ENCODE results near the gene PTPRN2. TPM values are rescaled to one million over a fixed set of nuclear protein-coding genes. Genes with fewer than 3 reads are reported as not detected.
A peak's percentile ranks its signal among the peaks of the same experiment; 100 is the strongest.

Gene PTPRN2
- total and polyA plus RNA-seq, 3 experiments from 2014 or later = 0.33 to 1.2 (median 0.42) TPM

DNA sequence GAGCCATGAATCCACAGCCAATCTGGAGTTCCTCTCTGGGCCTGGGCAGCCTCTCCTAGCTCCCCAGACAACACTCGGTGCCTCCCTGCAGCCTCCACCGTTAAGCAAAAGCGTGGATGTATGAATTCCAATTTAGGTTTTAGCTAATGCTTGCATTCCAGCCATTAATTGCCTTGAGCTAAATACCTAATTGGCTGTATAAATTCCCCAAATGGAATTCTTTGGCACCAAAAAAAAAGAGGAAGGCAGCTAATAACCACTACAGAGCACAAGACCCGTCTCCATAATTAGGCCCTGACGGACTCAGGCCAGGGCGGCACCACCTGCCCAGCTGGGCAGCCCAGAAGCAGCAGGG, 140.5 kb downstream of the PTPRN2 start:
- H3K36me3 Mint-ChIP-seq = no peaks in the 10 kb centered on the region
- Histone ChIP-seq H3K4me3 (ENCODE audit: low read length) (no peak overlapping the region), H3K4me1 (ENCODE audit: insufficient read depth, low read length) (no peaks in the 10 kb centered on the region), H3K36me3 (ENCODE audit: insufficient read depth, low read length) (no peaks in the 10 kb centered on the region), H3K27ac (ENCODE audit: low read depth, low read length) (no peak overlapping the region), H3K9me3 (ENCODE audit: low read length) (no peaks in the 10 kb centered on the region), H3K27me3 (ENCODE audit: insufficient read depth, low read length, poor library complexity, severe bottlenecking) (peaks cover 6% of the 10 kb centered on the region)
- H3K27ac Mint-ChIP-seq = no peak overlapping the region
- DNase-seq = no peak
- no peak overlapping the region for H3K4me3 Mint-ChIP-seq
- POLR2A ChIA-PET = no interaction called here
- H3K4me1 Mint-ChIP-seq = no peaks in the 10 kb centered on the region
- CTCF ChIA-PET = no interaction called here
- no peaks in the 10 kb centered on the region for H3K9me3 Mint-ChIP-seq
- H3K27me3 Mint-ChIP-seq = no peaks in the 10 kb centered on the region

DNA sequence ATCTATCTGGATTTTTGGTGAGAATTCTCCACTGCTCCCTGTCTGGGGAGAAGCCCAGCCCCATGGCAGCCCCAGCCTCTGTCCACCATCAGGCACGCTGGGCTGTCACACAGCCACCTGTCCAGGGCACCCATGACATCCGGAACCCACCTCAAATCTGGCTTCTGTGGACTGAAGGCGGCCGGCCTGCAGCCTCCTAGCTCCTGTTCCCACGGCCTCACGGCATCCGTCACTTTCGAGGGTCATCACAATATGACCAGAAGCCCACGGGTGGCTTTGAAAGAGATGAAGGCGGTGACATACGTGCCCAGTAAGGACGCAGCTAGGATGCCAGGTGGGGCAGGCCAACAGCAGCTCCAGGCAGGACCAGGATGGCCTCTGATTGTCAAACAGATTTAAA, 140.9 kb downstream of the PTPRN2 start:
- no peaks in the 10 kb centered on the region for H3K4me1 Mint-ChIP-seq
- no peak for DNase-seq
- no peak overlapping the region for H3K4me3 ChIP-seq (ENCODE audit: low read length)
- no peak overlapping the region for H3K27ac Mint-ChIP-seq
- POLR2A ChIA-PET = no interaction called here
- CTCF ChIA-PET = no interaction called here
- no peak overlapping the region for H3K27ac ChIP-seq (ENCODE audit: low read depth, low read length)
- H3K36me3 ChIP-seq (ENCODE audit: insufficient read depth, low read length) = no peaks in the 10 kb centered on the region
- no peaks in the 10 kb centered on the region for H3K9me3 ChIP-seq (ENCODE audit: low read length)
- peaks cover 0 to 1% (median 0%) of the 10 kb centered on the region in 5 donors for H3K9me3 Mint-ChIP-seq
- H3K36me3 Mint-ChIP-seq = no peaks in the 10 kb centered on the region
- H3K27me3 ChIP-seq (ENCODE audit: insufficient read depth, low read length, poor library complexity, severe bottlenecking) = peaks cover 6% of the 10 kb centered on the region
- H3K27me3 Mint-ChIP-seq = no peaks in the 10 kb centered on the region
- H3K4me1 ChIP-seq (ENCODE audit: insufficient read depth, low read length) = no peaks in the 10 kb centered on the region
- H3K4me3 Mint-ChIP-seq = no peak overlapping the region

DNA sequence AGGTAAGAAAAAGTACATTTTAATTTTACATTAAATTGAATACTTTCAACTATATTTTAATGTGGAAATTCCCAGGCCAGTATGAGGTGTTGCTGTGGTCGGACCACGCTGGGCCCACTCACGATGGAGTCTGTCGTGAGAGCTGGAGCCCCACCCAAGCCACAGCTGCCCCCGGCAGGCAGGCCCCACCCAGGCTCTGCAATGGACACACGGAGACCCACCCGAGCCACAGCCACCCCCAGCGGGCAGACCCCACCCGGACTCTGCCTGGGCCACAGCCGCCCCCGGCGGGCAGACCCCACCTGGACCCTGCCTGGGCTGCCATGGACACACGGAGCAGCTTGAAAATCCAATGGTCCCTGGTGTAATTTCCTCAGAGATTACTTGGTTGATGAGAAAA, 141.3 kb downstream of the PTPRN2 start:
- peaks cover 6% of the 10 kb centered on the region for H3K27me3 ChIP-seq (ENCODE audit: insufficient read depth, low read length, poor library complexity, severe bottlenecking)
- Mint-ChIP-seq H3K4me1 (no peaks in the 10 kb centered on the region), H3K9me3 (peaks cover 0 to 1% (median 0%) of the 10 kb centered on the region in 5 donors), H3K27me3 (no peaks in the 10 kb centered on the region), H3K36me3 (no peaks in the 10 kb centered on the region), H3K27ac (no peak overlapping the region), H3K4me3 (no peak overlapping the region)
- DNase-seq = no peak
- no peaks in the 10 kb centered on the region for H3K9me3 ChIP-seq (ENCODE audit: low read length)
- ChIA-PET POLR2A (no interaction called here), CTCF (no interaction called here)
- no peaks in the 10 kb centered on the region for H3K36me3 ChIP-seq (ENCODE audit: insufficient read depth, low read length)
- no peaks in the 10 kb centered on the region for H3K4me1 ChIP-seq (ENCODE audit: insufficient read depth, low read length)
- H3K4me3 ChIP-seq (ENCODE audit: low read length) = no peak overlapping the region
- no peak overlapping the region for H3K27ac ChIP-seq (ENCODE audit: low read depth, low read length)

DNA sequence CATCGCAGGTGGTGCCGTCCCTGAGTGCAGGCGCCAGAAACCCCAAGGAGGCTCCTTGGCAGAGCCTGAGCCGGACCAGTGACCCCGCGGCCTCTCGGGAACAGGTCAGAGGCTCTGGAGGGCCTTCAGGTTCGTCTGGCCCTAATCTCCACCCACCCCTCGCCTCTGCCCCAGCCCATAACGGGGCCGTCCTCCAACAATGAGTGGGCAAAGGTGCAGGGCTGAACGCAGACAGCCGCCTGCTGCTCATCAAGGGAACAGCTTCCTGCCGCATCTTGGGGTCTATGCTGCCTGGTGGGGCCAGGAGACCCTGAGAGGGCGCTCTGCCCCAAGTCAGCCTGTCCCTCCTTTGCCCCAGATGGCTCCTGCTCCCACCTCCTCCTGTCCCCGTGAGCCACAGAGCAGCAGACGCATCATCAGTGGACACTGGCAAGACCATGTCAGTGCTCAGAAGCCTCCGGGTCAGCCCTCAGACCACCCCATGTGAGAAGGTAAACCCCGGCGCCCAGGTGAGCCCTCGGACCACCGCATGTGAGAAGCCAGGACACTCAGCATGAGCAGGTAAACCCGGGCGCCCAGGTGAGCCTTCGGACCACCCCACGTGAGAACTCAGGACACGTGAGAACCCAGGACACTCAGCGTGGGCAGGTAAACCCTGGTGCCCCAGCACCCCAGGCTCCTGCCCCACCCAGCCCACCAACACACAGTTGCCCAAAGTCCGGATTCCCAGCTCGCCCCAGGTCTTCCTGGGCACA, 142.0 kb downstream of the PTPRN2 start:
- Mint-ChIP-seq H3K9me3 (peaks cover 0 to 1% (median 0%) of the 10 kb centered on the region in 5 donors), H3K4me3 (no peak overlapping the region), H3K36me3 (no peaks in the 10 kb centered on the region), H3K27ac (peak overlapping the region in 2 of 8 donors; percentile 78 to 91), H3K27me3 (no peaks in the 10 kb centered on the region), H3K4me1 (no peaks in the 10 kb centered on the region)
- CTCF ChIA-PET = no interaction called here
- no peak for DNase-seq
- Histone ChIP-seq H3K9me3 (ENCODE audit: low read length) (no peaks in the 10 kb centered on the region), H3K4me1 (ENCODE audit: insufficient read depth, low read length) (no peaks in the 10 kb centered on the region), H3K36me3 (ENCODE audit: insufficient read depth, low read length) (no peaks in the 10 kb centered on the region), H3K27me3 (ENCODE audit: insufficient read depth, low read length, poor library complexity, severe bottlenecking) (peaks cover 6% of the 10 kb centered on the region), H3K4me3 (ENCODE audit: low read length) (no peak overlapping the region), H3K27ac (ENCODE audit: low read depth, low read length) (no peak overlapping the region)
- POLR2A ChIA-PET = no interaction called here

DNA sequence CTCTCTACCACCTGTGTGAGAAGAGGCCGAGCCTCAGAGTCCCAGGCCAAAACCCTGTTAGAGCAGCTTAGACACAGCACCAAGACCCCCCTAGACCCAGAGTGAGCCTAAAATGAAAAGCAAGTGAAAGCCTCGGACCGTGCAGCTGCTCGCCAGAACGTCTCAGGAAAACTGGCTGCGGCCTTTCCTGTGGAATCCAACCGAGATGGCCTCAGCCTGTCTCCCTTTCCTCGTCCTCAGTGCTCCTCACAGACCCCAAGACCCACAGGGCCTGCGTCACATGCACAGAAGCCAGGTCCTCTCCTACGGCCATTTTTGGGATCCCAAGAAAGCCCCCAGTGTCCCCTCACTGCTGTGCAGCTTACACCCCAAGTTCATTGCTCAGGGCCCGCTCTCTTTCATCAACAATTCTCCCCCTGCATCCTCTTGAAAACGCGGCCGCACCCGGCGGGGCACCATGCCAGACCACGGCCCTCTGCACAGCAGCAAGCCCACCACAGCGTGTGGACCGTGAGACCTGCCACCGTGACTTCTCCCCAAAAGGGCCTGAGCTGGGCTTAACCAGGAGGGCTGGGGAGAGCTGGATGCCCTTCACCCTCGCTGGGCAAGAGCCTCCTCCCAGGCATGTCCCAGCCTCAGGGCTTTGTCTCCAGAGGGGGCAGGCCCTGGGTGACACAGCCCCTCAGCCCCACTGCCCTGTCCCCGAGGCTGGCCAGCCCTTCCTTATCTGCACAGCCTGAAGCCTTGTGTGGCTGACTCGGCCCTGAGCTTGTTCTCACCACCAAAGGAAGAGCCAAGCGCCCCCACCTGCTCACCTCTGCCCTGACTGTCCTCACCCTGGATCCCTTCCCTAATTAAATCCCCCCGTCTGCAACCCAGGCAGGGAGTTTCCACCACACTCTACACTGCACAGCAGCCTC, 142.9 kb downstream of the PTPRN2 start:
- H3K4me3 ChIP-seq (ENCODE audit: low read length) = no peak overlapping the region
- H3K36me3 ChIP-seq (ENCODE audit: insufficient read depth, low read length) = no peaks in the 10 kb centered on the region
- no peaks in the 10 kb centered on the region for H3K4me1 ChIP-seq (ENCODE audit: insufficient read depth, low read length)
- Mint-ChIP-seq H3K27me3 (no peaks in the 10 kb centered on the region), H3K9me3 (peaks cover 0 to 1% (median 0%) of the 10 kb centered on the region in 5 donors), H3K36me3 (no peaks in the 10 kb centered on the region), H3K4me1 (no peaks in the 10 kb centered on the region), H3K27ac (peak overlapping the region in 1 of 8 donors; percentile 91), H3K4me3 (no peak overlapping the region)
- CTCF ChIA-PET = no interaction called here
- no peak for DNase-seq
- no peak overlapping the region for H3K27ac ChIP-seq (ENCODE audit: low read depth, low read length)
- H3K27me3 ChIP-seq (ENCODE audit: insufficient read depth, low read length, poor library complexity, severe bottlenecking) = peaks cover 6% of the 10 kb centered on the region
- POLR2A ChIA-PET = no interaction called here
- H3K9me3 ChIP-seq (ENCODE audit: low read length) = no peaks in the 10 kb centered on the region

DNA sequence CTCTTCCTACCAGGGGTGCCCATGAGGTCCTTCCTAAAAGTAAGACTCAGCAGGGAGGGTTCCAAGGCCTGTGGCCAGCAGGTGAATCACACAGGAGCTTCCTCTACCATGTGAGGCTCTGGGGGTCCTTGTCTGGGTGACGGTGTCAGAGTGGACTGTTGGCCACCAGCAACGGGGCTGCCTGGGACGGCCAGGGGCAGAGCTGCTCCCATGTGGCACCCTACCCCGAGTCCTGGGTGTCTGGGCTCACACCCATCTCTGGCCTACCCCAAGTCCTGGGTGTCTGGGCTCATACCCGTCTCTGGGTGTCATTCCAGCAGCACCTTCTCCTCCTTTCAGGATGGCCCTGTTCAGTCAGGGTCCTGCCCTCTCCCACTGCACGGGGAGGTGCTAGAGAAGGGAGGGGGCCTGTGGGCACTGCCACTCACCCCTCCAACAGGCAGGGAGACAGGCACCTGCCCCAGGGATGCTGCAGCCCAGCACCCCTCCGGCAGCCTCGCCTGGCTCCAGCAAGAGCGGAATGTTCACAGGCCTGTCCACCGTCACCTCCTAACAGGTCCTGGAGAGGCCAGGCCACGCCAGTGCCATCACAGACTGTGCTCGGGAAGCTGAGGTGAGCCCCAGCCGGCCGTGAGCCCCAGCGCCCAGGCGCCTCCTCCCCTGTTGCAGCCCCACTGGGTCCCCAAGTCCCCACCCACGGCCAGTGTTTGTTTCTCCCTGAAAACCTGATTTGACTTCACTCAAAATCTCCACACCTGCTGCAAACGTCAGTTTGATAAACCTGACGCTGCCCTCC, 143.7 kb downstream of the PTPRN2 start:
- H3K36me3 Mint-ChIP-seq = no peaks in the 10 kb centered on the region
- peaks cover 1% of the 10 kb centered on the region for H3K27me3 ChIP-seq (ENCODE audit: insufficient read depth, low read length, poor library complexity, severe bottlenecking)
- no peaks in the 10 kb centered on the region for H3K36me3 ChIP-seq (ENCODE audit: insufficient read depth, low read length)
- H3K27ac ChIP-seq (ENCODE audit: low read depth, low read length) = no peak overlapping the region
- H3K4me3 Mint-ChIP-seq = no peak overlapping the region
- H3K4me1 ChIP-seq (ENCODE audit: insufficient read depth, low read length) = no peaks in the 10 kb centered on the region
- no peak for DNase-seq
- ChIA-PET POLR2A (no interaction called here), CTCF (no interaction called here)
- peak overlapping the region in 1 of 8 donors; percentile 86 for H3K27ac Mint-ChIP-seq
- peaks cover 0 to 3% (median 0%) of the 10 kb centered on the region in 5 donors for H3K9me3 Mint-ChIP-seq
- no peaks in the 10 kb centered on the region for H3K9me3 ChIP-seq (ENCODE audit: low read length)
- H3K27me3 Mint-ChIP-seq = peaks cover 0 to 3% of the 10 kb centered on the region in 2 donors
- no peaks in the 10 kb centered on the region for H3K4me1 Mint-ChIP-seq
- no peak overlapping the region for H3K4me3 ChIP-seq (ENCODE audit: low read length)

DNA sequence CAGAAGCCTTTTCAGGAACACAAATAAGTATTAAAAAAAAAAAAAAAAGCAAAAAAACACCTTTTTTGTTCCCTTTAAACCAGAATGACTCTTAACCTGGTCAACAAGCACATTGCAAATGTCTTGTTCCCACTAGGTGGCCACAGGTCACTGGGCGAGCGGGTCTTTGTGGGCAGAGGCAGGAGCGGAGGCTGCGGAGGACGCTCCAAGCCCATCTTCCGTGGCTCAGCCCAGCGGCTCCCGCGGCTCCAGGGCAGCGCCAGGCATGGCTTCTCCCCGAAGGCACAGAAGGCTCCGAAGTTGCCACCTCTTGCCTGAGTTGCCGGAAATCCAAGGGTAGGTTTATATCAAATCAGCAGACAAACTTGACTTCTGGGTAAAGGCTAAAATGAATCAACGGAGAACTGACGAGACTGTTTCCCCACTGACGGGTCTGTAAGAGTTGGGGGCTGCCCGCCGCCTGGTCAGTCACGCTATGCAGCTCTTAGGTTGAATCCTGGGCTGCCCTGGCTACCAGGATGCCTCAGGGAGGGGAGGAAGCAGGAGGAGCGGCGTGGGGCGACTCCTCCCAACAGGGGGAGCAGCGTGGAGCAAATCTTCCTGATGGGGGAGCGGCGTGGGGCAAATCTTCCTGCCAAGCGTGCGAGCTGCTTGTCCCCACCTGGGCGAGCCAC, 144.5 kb downstream of the PTPRN2 start:
- no peaks in the 10 kb centered on the region for H3K4me1 ChIP-seq (ENCODE audit: insufficient read depth, low read length)

More for the DNA sequence above, 144.5 kb downstream of the PTPRN2 start:
- Mint-ChIP-seq H3K9me3 (peaks cover 0 to 3% (median 0%) of the 10 kb centered on the region in 5 donors), H3K36me3 (no peaks in the 10 kb centered on the region), H3K27ac (no peak overlapping the region), H3K4me1 (no peaks in the 10 kb centered on the region), H3K4me3 (no peak overlapping the region), H3K27me3 (peaks cover 1 to 4% of the 10 kb centered on the region in 2 donors)
- POLR2A ChIA-PET = no interaction called here
- no peak for DNase-seq
- Histone ChIP-seq H3K27ac (ENCODE audit: low read depth, low read length) (no peak overlapping the region), H3K27me3 (ENCODE audit: insufficient read depth, low read length, poor library complexity, severe bottlenecking) (no peaks in the 10 kb centered on the region), H3K9me3 (ENCODE audit: low read length) (no peaks in the 10 kb centered on the region), H3K4me3 (ENCODE audit: low read length) (no peak overlapping the region), H3K36me3 (ENCODE audit: insufficient read depth, low read length) (no peaks in the 10 kb centered on the region)
- CTCF ChIA-PET = no interaction called here

All from CD8-positive, alpha-beta memory T cell (primary cell).